ENCODE data around the gene TARS2. TPM values are rescaled to one million over a fixed set of nuclear protein-coding genes. Genes with fewer than 3 reads are reported as not detected.

The TARS2 gene
- total RNA-seq, 1 experiment from 2014 or later: 30.6 TPM

DNA sequence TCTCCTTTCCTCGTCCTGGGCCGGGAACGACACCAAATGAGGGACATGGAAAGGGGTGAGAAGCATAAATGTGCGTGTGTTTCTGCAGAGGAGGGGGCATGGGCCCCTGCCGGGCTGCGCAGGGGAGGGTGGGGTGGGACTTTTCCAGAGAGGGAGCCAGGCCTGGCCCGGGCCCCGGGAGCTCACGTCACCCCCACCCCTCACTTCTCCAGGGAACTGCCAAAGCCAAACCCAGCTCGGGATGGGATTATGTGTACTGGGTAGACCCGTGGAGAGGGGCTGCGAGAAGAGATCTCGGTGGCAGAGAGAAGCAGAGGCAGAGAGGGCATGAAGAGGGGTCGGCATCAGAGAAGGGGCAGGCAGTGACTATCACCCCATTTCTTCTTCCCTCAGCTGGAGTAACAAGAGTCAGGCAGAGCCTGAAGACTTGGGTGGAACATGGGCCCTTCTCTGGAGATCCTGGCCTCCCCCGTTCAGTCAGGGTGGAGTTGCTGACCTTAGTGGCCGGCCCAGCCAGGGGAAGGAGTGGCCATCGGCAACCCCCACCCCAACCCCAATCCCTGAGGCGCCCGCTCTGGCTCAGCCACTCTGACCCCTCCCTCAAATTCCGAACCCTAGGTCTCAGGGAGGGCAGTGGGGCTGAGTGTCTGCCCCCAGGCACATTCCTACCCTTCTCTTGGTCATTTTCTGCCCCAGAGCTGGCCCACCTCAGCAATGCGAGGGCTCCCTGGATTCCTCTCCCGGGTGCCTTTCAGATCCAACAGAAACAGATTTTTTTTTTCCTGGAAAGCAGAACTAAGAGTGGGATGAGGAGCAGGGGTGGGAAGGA is 63.2 kb downstream of the TARS2 start:
- Mint-ChIP-seq H3K9me3 (ENCODE audit: unreplicated experiment) (no peaks in the 10 kb centered on the region), H3K36me3 (ENCODE audit: insufficient read depth, unreplicated experiment) (peaks cover 29% of the 10 kb centered on the region), H3K27ac (ENCODE audit: unreplicated experiment) (peak overlapping the region; percentile 92), H3K4me1 (ENCODE audit: low read depth, unreplicated experiment) (peaks cover 19% of the 10 kb centered on the region), H3K27me3 (ENCODE audit: insufficient read depth, unreplicated experiment) (no peaks in the 10 kb centered on the region), H3K4me3 (ENCODE audit: unreplicated experiment) (peak overlapping the region; percentile 80)
- CTCF ChIA-PET: interaction anchor here (1.1 to 1.9 kb wide), 3 partner anchors 9 to 40 kb away, joined by 5 to 11 read pairs (median 8); no protein-coding TSS in a partner anchor
- TF ChIP-seq, protein P1, sequence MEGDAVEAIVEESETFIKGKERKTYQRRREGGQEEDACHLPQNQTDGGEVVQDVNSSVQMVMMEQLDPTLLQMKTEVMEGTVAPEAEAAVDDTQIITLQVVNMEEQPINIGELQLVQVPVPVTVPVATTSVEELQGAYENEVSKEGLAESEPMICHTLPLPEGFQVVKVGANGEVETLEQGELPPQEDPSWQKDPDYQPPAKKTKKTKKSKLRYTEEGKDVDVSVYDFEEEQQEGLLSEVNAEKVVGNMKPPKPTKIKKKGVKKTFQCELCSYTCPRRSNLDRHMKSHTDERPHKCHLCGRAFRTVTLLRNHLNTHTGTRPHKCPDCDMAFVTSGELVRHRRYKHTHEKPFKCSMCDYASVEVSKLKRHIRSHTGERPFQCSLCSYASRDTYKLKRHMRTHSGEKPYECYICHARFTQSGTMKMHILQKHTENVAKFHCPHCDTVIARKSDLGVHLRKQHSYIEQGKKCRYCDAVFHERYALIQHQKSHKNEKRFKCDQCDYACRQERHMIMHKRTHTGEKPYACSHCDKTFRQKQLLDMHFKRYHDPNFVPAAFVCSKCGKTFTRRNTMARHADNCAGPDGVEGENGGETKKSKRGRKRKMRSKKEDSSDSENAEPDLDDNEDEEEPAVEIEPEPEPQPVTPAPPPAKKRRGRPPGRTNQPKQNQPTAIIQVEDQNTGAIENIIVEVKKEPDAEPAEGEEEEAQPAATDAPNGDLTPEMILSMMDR (IDR thresholded peaks at IDR 0.05; ENCODE audit: insufficient read depth in 1 of 2, low read depth in 1 of 2, low read length in 1 of 2, severe bottlenecking in 1 of 2, unreplicated experiment in 1 of 2): no peak
- H3K4me3 ChIP-seq (ENCODE audit: low read depth, low read length): no peak overlapping the region
- no peaks in the 10 kb centered on the region for H3K27me3 ChIP-seq (replicated peaks; ENCODE audit: control insufficient read depth, insufficient read depth, low read length)
- peaks cover 44% of the 10 kb centered on the region for H3K4me1 ChIP-seq
- no peaks in the 10 kb centered on the region for H3K36me3 ChIP-seq (ENCODE audit: control insufficient read depth, insufficient read depth, low read length)
- POLR2A ChIA-PET: interaction anchor here (1.0 to 1.8 kb wide), 4 partner anchors 11 to 19 kb away, joined by 3 to 8 read pairs (median 6); no protein-coding TSS in a partner anchor
- peak; percentile 49 to 79 for DNase-seq
- H3K9me3 ChIP-seq: no peaks in the 10 kb centered on the region
- intact Hi-C loops (cut with micrococcal nuclease; ENCODE audit: unreplicated experiment): no loop called here
- no TSS peak for BruUV-seq (replicated peaks)

- ChIA-PET CTCF (interaction anchor here (0.6 to 1.9 kb wide), 5 partner anchors 8 to 263 kb away, joined by 3 to 11 read pairs (median 5); no protein-coding TSS in a partner anchor), POLR2A (interaction anchor here (1.0 to 1.8 kb wide), 6 partner anchors 10 to 20 kb away, joined by 3 to 8 read pairs (median 4); no protein-coding TSS in a partner anchor)
- H3K36me3 ChIP-seq (ENCODE audit: control insufficient read depth, insufficient read depth, low read length): no peaks in the 10 kb centered on the region
- intact Hi-C loops (cut with micrococcal nuclease; ENCODE audit: unreplicated experiment): no loop called here
- H3K9me3 ChIP-seq: no peaks in the 10 kb centered on the region
- TF ChIP-seq, protein P1 (IDR thresholded peaks at IDR 0.05; ENCODE audit: insufficient read depth in 1 of 2, low read depth in 1 of 2, low read length in 1 of 2, severe bottlenecking in 1 of 2, unreplicated experiment in 1 of 2): no peak
- H3K4me3 Mint-ChIP-seq (ENCODE audit: unreplicated experiment): peak overlapping the region; percentile 80
- H3K27ac Mint-ChIP-seq (ENCODE audit: unreplicated experiment): peak overlapping the region; percentile 92
- BruUV-seq (replicated peaks): no TSS peak
- DNase-seq: no peak
- no peaks in the 10 kb centered on the region for H3K9me3 Mint-ChIP-seq (ENCODE audit: unreplicated experiment)
- peaks cover 15% of the 10 kb centered on the region for H3K4me1 Mint-ChIP-seq (ENCODE audit: low read depth, unreplicated experiment)
- no peaks in the 10 kb centered on the region for H3K27me3 Mint-ChIP-seq (ENCODE audit: insufficient read depth, unreplicated experiment)
- H3K27me3 ChIP-seq (replicated peaks; ENCODE audit: control insufficient read depth, insufficient read depth, low read length): no peaks in the 10 kb centered on the region
- H3K4me3 ChIP-seq (ENCODE audit: low read depth, low read length): no peak overlapping the region
- peaks cover 27% of the 10 kb centered on the region for H3K36me3 Mint-ChIP-seq (ENCODE audit: insufficient read depth, unreplicated experiment)
- H3K4me1 ChIP-seq: peaks cover 44% of the 10 kb centered on the region
Measured at GRCh38 chr1:150551051-150551783, 64.0 kb downstream of the TARS2 start.

DNA sequence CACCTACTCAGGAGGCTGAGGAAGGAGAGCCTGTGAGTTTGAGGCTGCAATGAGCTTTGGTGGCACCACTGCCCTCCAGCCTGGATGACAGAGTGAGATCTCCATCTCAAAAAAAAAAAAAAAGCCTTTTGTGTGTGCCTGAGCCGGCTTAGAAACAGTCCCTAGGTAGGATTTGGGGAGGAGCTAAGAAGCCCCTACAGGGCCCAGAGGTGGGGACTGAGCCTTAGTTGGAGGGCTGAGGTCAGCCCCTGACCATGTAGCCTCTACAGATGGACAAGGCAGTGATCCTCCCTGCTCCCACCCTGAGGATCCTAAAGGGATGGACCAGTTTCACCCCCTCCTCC is 64.5 kb downstream of the TARS2 start:
- no TSS peak for BruUV-seq (replicated peaks)
- Histone ChIP-seq H3K9me3 (no peaks in the 10 kb centered on the region), H3K4me3 (ENCODE audit: low read depth, low read length) (no peak overlapping the region), H3K4me1 (peaks cover 44% of the 10 kb centered on the region), H3K27me3 (replicated peaks; ENCODE audit: control insufficient read depth, insufficient read depth, low read length) (no peaks in the 10 kb centered on the region), H3K36me3 (ENCODE audit: control insufficient read depth, insufficient read depth, low read length) (no peaks in the 10 kb centered on the region)
- Mint-ChIP-seq H3K4me3 (ENCODE audit: unreplicated experiment) (peak overlapping the region; percentile 25), H3K4me1 (ENCODE audit: low read depth, unreplicated experiment) (peaks cover 15% of the 10 kb centered on the region), H3K9me3 (ENCODE audit: unreplicated experiment) (no peaks in the 10 kb centered on the region), H3K27me3 (ENCODE audit: insufficient read depth, unreplicated experiment) (no peaks in the 10 kb centered on the region), H3K27ac (ENCODE audit: unreplicated experiment) (peak overlapping the region; percentile 67), H3K36me3 (ENCODE audit: insufficient read depth, unreplicated experiment) (peaks cover 21% of the 10 kb centered on the region)
- no peak for DNase-seq
- TF ChIP-seq, protein P1 (IDR thresholded peaks at IDR 0.05; ENCODE audit: insufficient read depth in 1 of 2, low read depth in 1 of 2, low read length in 1 of 2, severe bottlenecking in 1 of 2, unreplicated experiment in 1 of 2): no peak
- ChIA-PET CTCF (interaction anchor here (0.6 to 1.9 kb wide), 6 partner anchors 8 to 263 kb away, joined by 3 to 11 read pairs (median 4); partner anchors contain the start of gene FALEC), POLR2A (interaction anchor here (1.0 to 1.8 kb wide), 5 partner anchors 10 to 20 kb away, joined by 3 to 8 read pairs (median 4); no protein-coding TSS in a partner anchor)
- intact Hi-C loops (cut with micrococcal nuclease; ENCODE audit: unreplicated experiment): loop anchor here (1.0 kb wide), 1 partner anchor 9 kb away; no protein-coding TSS in a partner anchor

All from Caco-2 (cell line).